Posterior cingulate gyrus (tissue), 11 donors: ENCODE measurements around the gene GNAQ.

ENCODE experiments used
- DNase-seq, 10 donors: peaks; one replicate each; pipeline versions ENCODE4 v3.0.0 to v3.0.0-alpha.2; 2020 to 2021; ENCODE audit warnings: mixed read lengths in 3 of 10
- intact Hi-C: fragments of 100-400 bp; cut with DNase I; formaldehyde crosslinking; loops from one replicate; pipeline ENCODE4 v1.15.1; 2023

Gene GNAQ

DNA sequence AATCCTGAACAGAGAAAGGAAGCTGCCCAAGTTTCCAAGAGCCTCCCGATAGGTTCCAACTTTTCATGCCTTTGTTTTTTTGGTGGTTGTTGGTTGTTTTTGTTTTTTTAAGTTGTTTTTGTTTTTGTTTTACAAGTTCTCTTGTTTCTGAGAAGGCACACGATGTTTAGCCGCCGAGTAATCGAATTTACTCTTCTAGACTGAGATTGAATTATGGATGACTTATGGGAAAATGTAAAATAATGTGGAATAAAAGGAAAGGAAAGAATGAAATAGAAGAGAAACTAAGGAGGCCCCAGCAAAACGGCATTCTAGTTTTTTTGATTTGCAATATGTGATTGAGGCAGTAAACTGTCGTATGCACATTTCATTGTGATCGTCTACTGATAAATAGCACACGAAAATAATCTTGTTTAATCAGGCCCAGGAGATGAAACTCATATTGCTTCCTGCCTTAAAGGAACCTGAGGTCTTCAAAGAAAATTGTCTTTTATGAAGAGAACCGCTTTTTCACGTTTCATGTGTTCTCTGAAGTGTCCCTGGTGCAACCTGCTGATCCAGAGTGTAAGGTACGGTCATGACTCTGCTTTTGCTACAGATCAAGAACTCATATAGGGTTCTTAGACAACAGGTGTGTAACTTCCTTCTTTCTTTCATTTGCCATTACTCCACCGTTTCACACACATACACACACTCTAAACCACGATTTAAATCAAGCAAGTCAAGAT lies 1.3 kb upstream of the GNAQ start:
- DNase-seq, result no peak
- intact Hi-C loops, result loop anchor here (5.0 to 10.0 kb wide), 2 partner anchors 179 to 278 kb away; no protein-coding TSS in a partner anchor

DNA sequence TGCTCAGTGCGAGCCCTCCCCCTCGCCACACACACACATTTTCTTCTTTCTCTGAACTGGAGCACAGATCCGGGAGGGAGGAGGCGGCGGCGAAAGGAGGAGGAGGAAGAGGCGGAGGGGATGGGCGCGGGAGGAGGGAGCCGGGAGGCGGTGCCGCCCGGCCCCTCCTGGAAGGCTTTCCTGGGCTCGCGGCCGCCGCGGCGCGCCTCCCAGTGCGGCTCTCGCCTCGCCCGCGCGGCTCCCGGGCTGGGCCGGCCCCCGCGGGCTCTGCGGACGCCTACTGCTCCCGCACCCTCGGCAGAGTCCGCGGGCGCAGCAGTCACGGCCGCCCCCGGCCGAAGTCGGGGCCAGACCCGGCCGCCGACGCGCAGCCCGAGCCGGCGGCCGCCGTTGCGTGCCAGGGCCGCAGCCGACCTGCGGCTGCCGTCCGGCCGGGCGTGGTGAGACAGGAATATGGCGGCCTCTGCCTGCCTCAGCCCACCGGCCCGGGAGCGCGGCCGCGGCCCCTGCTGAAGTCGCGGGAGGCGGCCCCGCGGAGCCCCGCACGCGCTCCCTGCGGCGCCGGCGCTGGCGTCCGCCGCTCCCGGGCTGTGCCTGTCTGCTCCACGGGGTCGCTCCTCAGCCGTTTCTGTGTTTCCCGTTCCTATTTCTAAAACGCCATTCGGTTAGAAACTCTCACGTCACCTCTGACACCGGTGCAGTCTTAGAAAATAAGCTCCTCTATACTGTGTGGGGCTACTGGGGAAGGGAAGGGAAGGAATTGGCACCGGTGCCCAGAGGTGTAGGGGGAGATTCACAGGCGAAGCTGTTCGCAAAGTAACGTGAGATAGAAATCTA lies 500 bp upstream of the GNAQ start:
- peak; percentile 85 to 98 (median 90) for DNase-seq
- intact Hi-C loops, result loop anchor here (2.0 to 10.0 kb wide), 3 partner anchors 55 to 277 kb away; no protein-coding TSS in a partner anchor

DNA sequence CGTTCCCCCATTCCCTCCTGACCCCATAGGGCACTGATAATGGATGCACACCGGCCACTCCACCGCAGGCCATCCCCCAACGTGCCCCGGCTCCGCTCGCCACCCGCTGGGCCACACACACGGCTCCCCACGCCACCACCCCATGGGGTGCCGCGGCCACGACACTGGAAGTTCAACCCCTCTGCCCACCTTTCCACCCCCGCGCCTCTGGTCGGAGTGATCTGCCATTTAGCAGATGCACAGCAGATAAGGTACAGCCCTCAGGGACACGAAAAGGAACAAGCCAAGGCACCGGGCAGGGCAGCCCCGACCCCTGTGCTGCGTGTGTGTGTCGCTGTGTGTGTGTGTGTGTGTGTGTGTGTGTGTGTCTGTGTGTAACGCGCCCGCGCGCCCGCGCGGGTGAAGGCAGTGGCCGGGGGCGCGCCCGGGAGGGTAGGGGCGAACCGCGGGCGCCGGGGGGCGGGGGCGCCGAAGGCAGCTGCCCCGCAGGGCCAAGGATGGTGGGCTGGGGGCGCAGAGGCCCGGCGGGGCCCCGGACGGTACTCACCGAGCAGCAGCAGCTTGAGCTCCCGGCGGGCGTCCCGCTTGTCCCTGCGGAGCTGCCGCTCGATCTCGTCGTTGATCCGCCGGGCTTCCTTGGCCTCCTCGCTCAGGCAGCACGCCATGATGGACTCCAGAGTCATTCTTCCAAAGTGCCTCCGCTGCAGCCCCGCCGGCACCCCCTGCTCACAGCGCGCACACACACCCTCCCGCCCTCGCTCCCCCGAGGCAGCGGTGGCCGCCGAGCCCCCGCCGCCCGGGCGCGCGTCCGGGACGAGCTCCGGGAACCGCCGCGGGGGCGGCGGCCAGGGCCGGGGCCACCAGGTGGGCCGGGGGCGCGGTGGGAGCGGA lies 813 bp downstream of the GNAQ start:
- DNase-seq, result peak in 9 of 10 donors; percentile 46 to 95 (median 60)
- intact Hi-C loops, result loop anchor here (2.0 to 10.0 kb wide), 3 partner anchors 54 to 276 kb away; no protein-coding TSS in a partner anchor

DNA sequence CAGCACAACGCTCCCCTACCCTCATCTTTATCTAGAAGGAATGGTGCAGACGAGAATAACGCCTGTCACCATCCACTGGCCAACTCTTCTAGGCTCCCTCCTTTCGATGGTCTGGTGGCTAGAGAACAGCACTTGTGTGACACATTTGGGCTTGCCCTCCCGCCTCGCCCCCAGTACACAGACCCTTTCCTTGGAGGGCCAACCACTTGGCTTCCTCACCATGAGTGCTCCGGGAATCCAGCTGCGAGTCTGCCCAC lies 1.4 kb downstream of the GNAQ start:
- intact Hi-C loops, result loop anchor here (2.0 to 10.0 kb wide), 3 partner anchors 53 to 275 kb away; no protein-coding TSS in a partner anchor
- peak in 2 of 10 donors; percentile 17 to 38 for DNase-seq

DNA sequence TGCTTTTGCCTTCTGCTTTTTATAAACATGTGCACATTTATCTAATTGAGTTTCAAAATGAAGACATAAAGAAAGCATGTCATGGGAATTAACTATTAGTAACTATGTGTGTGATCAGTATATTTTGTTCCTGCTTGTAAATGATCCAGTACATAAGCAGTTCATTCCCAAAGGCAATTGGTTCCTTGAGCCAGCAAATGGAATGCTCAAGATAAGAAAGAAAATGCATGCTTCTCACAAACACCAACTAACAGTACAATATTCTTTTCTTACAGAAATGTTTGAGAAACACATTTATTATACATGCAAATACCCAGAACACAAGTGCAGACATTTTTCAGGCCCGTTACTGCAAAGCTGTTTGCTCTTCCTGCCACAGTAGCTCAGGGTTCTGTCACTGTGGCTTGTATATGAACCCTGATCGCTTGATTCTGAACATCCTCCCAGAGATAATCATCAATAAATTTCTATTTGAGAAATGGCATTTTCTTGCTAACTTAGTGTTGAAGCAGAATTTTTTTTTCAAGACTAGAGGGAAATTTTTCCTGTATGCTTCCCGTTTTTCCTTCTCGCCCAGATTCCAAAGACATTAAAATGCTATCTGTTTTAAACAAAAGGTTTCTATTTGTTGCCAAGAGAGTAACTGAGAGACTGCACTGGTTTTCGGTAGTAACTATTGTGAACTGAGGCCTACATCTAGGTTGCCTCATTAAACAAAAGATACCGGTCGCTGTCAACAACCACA lies 1.9 kb downstream of the GNAQ start:
- intact Hi-C loops, result loop anchor here (2.0 to 10.0 kb wide), 3 partner anchors 53 to 275 kb away; no protein-coding TSS in a partner anchor
- no peak for DNase-seq

DNA sequence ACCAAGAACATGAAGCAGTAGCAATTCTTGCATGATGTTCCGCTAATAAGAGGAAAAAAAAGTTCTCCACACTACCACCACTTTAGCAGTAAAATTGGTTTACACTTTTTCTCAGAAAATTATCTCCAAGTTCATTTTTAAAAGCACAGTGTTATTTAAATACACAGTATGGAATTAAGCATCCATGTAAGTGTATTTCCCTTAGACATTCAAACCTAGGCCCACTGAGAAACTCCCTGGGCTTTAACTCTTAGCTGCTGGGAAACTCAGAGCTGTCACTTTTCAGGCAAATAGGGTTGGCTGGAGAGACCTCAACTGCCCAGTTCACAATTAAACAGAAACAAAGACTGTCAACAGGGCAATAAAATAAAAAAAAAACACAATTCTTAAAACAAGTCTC lies 2.7 kb downstream of the GNAQ start:
- intact Hi-C loops, result no loop called here
- DNase-seq, result no peak

DNA sequence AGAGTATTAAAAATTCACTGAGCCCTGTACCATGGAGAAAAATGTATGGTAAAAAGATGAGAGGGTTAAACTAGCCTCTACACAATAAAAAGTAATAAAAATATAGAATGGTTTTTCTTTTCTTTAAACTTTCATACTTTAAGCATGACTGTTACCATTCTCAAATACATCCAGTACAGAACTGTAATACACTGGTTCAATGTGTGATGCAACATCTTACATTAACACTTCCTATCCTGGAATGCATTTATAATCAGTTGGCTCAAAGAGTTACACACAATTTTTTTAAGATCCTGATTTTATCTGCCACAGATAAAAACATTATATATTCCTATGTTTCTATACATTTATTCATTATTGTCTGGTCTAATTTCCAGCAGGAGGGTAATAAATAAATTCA lies 4.7 kb downstream of the GNAQ start:
- no peak for DNase-seq
- intact Hi-C loops, result no loop called here

DNA sequence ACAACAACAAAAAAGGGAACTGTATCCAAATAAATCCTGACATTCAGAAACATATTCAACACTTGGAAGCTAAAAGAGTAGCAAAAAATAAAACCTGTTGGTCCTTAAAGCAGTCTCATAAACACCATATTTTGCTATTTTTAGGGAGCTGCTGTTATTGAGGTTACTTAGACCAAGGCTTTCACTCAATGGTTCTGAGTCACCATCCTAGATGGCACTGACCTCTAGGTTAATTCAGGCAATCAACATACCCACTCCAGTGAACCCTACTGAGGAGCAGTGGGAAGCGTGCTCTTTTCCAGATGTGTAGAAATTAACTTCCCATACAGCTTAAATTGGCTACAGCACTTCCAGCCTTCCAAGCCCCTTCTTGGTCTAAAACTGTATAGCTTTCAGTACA lies 5.2 kb downstream of the GNAQ start:
- intact Hi-C loops, result no loop called here

DNA sequence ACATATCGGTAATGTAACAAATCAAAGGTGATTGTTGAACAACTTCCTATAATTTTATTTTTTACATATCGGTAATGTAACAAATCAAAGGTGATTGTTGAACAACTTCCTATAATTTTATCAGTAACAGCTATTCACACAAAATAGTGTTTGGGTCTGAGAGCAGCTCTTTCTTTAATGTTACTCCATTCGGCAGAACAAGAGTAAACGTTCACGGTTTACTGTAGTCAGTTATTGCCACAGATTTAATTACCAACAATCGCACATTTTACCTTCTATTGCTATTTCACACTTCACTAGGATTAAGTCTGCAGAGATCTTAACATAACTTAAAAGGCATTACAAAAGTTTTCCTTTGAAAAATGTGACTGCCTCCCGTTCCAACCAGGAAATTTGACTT lies 6.4 kb downstream of the GNAQ start:
- intact Hi-C loops, result no loop called here
- no peak for DNase-seq

More for the DNA sequence above, 5.2 kb downstream of the GNAQ start:
- no peak for DNase-seq

DNA sequence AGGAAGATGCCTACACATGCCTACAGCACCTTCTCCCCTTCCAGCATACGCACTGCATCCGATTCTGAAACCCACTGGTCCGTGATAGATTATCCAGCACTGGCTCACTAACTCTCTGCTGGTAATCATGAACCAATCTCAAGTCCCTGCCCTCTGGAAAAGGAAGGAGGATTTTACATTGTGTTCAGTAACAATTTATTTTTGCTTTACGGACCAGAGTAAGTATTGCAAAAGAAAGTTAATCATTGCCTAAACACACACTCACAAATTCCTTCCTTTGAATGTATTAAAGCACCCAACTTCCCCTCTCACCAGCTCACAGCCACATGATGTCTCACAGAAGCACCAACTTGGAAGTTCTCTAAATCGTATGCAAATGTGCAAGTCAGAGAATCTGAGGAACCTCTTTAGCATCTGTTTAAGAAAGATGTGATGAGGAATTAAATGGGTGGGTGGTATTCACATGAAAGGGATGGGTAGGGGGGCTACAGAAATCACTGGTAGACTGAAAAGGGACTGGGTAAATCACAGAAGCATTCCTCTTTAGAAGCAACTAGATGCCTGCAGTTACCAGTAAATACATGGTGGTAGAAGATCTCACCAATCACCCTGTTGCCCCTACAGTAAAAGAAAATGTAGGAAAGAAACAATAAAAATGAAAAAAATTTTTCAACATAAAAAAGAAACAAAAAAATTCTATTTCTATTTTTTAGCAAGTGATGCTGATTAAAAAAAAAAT lies 8.4 kb downstream of the GNAQ start:
- no peak for DNase-seq
- intact Hi-C loops, result no loop called here

DNA sequence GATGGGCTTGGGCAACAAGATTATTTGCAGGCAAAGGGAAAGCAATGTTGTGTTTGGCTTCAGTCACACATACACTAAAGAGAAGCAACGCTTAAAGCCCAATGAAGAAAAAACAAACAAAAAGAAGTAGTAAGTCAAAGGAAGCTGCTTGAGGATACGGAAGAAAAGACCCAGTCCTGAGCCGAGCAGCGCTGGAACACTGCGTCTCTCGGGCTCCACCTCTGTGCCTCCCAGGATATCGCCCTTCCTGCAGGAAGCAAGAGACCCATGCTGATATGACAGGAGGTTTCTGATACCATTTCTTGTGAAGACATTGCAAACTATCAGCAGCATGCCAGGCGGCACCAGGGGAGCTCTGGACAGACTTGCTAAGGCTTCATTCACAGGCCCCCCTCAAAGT lies 9.9 kb downstream of the GNAQ start:
- intact Hi-C loops, result no loop called here
- DNase-seq, result peak in 1 of 10 donors; percentile 32

DNA sequence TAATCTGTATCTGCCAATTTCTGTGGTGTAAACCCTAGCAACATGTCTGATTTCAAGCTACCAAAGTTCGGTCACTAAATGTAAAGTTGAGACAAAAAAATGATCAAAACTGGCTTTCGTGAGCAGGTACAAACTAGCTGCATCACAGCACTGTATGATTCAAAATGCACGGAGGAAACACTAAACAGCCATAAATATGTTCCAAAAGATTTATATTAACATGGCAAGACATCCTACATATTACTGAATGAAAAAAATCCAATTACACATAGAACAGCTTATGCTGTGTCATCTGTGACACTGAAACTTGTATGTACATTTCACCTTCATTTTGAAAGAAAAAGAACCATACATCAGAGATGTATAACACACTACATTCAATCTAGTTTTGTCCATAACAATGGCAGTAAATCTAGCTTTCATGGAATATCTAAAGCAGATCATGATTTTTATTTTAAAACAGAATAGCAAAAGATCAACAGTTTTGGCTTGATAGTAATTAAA lies 14.4 kb downstream of the GNAQ start:
- intact Hi-C loops, result no loop called here
- DNase-seq, result no peak

DNA sequence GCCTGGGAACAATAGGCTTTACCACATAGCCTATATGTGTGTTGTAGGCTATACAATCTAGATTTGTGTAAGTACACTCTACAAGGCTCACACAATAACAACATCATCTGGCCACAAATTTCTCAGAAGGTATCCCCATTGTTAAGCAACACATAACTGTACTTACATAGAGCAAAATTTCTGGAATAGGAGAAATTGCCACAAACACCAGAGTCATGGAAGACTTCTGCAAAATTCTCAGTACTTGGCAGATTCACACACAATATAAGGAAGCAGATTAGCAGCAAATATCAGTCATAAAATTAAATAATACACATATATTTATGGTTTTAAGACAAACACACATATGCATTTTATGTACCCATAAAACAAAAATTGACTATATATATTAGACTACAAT lies 16.4 kb downstream of the GNAQ start:
- DNase-seq, result no peak
- intact Hi-C loops, result no loop called here

DNA sequence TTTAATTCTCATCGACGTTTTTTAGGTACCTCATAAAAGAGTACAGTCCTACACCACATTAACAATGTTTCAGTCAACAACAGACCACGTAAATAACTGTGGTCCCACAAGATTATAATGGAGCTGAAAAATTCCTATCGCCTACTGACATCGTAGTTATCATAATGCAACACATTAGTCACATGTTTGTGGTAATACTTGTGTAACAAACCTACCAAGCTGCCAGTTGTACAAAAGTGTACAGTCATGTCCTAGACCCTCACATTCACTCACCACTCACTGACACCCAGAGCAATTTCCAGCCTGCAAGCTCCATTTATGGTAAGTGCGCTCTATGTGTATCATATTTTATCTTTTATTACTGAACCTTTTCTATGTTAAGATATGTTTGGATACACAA lies 16.8 kb downstream of the GNAQ start:
- no peak for DNase-seq
- intact Hi-C loops, result no loop called here

DNA sequence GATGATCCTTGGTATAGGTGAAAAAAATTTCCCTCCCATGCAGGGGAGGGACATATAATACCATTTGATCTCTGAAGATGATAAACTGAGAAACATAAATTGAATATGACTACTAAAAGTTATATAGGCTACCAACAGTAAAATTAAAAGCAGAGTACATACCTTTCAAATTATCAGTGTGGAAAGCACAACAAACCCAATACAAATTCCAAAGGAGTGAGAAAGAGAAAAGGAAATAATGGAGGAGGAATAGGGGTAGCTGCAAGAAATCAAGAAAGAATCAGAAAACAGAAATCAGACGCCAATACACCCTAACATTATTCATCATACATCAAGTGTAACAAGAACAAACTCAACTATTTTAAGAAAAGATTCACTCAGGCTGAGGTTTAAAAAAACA lies 17.7 kb downstream of the GNAQ start:
- intact Hi-C loops, result no loop called here
- no peak for DNase-seq

DNA sequence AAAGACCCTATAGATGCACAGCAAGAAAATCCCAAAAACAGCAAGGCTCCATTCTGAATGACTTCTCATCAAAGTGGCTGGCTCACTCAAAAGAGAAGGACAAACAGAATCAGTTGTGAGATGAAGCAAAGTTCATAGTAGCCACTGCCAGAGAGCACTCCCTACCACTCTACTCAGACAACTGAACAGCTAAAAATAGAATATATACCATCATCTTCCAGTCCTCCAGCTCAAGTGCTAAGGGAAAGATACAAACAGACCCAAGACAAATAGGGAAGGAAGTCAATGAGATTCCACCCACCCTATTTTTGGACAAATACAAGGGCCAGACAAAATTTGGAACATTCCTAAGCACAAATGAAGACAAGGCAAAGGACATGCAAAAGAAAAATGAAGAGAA lies 20.6 kb downstream of the GNAQ start:
- DNase-seq, result no peak
- intact Hi-C loops, result no loop called here

DNA sequence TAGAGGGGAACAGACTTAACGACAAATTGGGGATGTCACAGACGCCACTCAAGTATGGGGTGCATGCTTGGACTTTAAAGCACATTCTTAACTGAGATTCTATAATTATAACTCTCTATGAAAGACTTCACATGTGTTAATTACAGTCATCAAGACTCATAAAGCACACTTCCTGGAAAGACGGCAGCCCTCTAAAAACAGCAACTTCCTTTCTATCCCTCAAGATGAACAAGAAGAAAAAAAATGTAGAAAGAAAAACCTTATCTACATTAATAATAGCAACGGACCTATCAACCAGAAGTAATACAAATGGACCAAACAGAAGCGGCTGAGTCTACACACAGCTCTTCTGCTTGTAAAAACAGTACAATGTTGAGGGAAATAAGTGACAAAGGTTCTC lies 21.2 kb downstream of the GNAQ start:
- intact Hi-C loops, result no loop called here
- DNase-seq, result no peak

DNA sequence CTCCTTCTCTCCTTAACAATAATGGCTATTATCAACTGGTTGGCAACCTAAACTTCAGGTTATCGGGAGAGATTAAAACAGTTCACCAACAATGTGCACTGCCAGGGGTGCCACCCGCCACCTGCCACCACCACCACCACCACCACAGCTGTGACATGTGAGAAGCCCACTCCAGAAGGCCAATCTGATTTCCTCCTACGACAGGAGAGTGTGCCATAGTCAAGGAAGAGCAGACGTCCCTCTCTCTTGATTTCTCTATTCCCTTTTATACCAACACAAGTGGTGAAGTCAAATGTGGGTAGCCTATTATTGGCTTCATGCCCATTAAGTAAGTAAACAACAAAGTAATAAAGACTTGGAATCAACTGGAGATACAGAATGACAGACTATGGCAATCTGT lies 22.4 kb downstream of the GNAQ start:
- DNase-seq, result no peak
- intact Hi-C loops, result no loop called here

DNA sequence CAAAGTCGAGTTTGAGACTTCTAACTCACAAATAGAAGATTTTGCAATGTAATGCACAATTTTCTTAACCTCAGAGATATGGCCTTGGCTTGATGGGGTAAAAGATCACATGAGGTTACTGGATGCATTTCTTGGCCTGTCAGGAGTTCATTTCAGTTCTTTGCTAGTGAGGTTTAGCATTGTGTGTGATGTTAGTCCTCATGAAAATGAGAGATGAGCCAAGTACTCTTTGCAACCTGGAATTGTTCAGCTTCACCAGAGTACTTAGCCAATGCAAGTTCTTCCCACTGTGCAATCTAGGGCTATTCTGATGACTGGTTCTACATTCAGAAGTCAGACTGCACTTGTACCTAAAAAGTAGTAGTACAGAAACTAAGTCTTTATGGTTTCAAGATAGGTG lies 24.9 kb downstream of the GNAQ start:
- intact Hi-C loops, result no loop called here
- no peak for DNase-seq
